GM11168 (cell line): ENCODE data around the gene ARHGEF26.

Experiments used
- in situ Hi-C: fragments of 300-500 bp; cut with MboI; formaldehyde crosslinking; loops from one replicate; pipeline ENCODE4 v1.12.0; 2022; ENCODE audit warnings: low sequenced_read_pairs; ENCODE audit not compliant: unreplicated experiment

ARHGEF26 gene

GRCh38 chr3:154149286-154149685 is 28.1 kb downstream of the ARHGEF26 start:
- in situ Hi-C loops: no loop called here

GRCh38 chr3:154151969-154152368 is 30.8 kb downstream of the ARHGEF26 start:
- in situ Hi-C loops: no loop called here

DNA sequence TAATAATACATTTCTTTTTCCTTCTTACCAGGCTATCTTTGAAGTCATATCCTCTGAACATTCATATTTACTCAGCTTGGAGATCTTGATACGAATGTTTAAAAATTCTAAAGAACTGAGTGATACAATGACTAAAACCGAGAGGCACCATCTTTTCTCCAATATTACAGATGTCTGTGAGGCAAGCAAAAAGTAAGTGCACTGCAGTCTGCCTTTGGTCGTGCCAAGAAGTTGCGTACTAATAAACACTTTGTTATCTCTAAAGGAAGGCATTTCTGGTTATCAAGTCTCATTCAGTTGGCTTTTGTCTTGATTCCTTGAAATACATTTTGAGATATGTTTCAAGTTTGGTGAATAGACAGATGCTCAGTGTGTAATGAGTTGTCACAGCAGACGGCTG is 31.6 kb downstream of the ARHGEF26 start:
- in situ Hi-C loops: no loop called here

DNA sequence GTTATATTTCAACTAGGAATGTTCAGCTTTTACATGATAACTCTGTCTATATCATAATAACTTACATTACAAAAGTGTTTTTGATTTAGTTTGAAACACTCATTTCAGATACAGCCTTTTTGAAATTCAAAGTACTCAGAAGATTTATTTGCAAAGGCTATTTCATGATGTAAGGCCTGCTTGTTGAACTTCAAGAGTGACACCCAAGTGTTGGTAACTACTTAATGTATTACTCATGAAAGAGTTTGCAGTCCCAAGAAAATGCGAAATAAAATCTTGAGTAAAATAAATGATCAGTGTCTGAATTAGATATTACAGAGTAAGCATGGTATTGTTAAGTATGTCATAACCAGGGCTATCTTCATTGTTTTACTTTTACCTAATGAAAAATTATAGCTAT is 35.3 kb downstream of the ARHGEF26 start:
- in situ Hi-C loops: no loop called here

GRCh38 chr3:154161806-154162205 is 40.6 kb downstream of the ARHGEF26 start:
- in situ Hi-C loops: no loop called here

DNA sequence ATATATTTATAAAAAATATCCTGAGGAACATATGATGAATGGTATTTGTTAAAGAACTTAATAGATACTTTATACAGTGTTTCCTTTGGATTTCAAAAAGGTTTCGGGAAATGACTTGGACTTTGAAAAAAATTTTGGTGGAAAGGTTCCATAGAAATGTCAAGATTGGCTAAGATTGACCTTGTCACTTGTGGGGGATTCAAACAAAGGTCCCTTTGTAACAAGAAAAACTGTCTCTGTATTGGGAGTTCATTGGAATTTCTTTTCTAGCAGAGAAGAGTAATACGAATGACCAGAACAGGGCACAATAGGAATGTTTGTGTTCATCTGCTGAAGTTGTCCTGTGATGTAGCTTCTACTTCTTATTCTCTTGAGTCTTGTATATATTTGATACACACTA is 43.2 kb downstream of the ARHGEF26 start:
- in situ Hi-C loops: no loop called here

- in situ Hi-C loops: no loop called here
Measured at GRCh38 chr3:154168998-154169795, 48.0 kb downstream of the ARHGEF26 start.

DNA sequence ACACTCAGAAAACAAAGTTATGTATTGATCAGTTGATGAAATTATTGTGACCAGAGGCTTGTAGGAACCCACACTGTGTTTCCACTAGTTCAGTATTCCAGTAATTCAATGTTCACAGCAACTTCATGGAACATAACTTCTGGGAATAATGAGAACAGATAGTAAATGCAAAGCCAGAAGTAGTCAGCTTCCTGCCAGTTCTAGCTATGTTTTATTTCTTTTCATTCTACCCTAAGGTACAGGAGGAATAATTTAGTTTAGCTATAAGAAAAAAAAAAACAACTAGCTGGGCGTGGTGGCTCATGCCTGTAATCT is 48.6 kb downstream of the ARHGEF26 start:
- in situ Hi-C loops: no loop called here

DNA sequence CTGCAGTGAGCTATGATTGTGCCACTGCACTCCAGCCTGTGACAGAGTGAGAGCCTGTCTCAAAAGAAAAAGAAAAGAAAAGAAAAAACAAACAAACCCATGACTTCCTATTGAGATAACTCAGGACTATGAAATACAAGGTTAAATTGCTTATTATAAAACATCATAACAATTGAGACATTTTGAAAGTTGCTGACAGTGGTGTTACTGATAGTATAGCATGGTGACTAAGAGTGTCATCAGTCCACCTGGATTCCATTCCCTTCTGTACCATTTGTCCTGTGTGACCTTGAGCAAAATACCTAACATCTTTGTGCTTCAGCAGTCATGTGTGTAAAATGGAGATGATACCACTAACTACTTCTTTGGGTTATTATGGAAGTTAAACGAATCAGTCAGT is 49.1 kb downstream of the ARHGEF26 start:
- in situ Hi-C loops: no loop called here

- in situ Hi-C loops: no loop called here
Measured at GRCh38 chr3:154175041-154175440, 53.9 kb downstream of the ARHGEF26 start.

GRCh38 chr3:154176036-154176435 is 54.8 kb downstream of the ARHGEF26 start:
- in situ Hi-C loops: no loop called here

DNA sequence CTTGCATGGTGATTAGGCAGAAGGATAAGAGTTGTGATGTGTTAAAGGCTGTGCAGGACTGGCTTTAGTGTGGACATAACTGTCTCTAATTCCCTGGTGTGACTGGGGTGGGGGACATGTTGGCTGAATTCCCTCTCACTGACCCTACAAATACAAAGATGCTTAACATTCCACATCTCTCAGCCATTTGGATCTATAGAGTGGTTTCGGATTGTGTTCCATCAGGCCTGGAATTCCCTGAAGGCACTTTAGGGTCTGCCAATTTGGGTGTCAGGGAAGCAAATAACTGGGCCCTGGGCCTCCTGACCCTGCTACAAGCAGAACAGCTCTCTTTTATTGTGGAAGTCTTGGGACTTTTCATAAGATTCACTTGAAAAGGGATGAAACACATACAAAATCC is 56.2 kb downstream of the ARHGEF26 start:
- in situ Hi-C loops: no loop called here

GRCh38 chr3:154178172-154178571 is 57.0 kb downstream of the ARHGEF26 start:
- in situ Hi-C loops: no loop called here

GRCh38 chr3:154180836-154181691 is 59.9 kb downstream of the ARHGEF26 start:
- in situ Hi-C loops: no loop called here

GRCh38 chr3:154182322-154182922 is 61.2 kb downstream of the ARHGEF26 start:
- in situ Hi-C loops: no loop called here

GRCh38 chr3:154182975-154183374 is 61.8 kb downstream of the ARHGEF26 start:
- in situ Hi-C loops: no loop called here

GRCh38 chr3:154184582-154184981 is 63.4 kb downstream of the ARHGEF26 start:
- in situ Hi-C loops: no loop called here

GRCh38 chr3:154188437-154188836 is 67.2 kb downstream of the ARHGEF26 start:
- in situ Hi-C loops: no loop called here

DNA sequence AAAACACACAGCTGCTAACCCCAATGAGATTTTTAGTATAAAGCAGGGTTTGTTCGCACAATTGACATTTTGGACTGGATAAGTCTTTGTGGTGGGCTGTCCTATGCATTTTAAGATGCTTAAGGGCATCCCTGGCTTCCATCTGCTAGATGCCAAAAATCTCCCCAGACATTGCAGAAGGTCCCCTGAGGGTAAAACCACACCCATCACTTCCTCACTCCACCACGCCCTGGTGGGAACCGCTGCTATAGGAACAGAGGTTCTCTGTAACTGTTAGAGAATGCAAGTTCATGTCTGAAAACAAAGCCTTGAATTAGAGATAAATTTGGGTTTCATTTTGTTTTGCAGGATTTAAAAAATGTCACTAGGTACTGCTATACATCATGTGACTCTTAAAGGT is 67.7 kb downstream of the ARHGEF26 start:
- in situ Hi-C loops: no loop called here

GRCh38 chr3:154191520-154191919 is 70.3 kb downstream of the ARHGEF26 start:
- in situ Hi-C loops: no loop called here

DNA sequence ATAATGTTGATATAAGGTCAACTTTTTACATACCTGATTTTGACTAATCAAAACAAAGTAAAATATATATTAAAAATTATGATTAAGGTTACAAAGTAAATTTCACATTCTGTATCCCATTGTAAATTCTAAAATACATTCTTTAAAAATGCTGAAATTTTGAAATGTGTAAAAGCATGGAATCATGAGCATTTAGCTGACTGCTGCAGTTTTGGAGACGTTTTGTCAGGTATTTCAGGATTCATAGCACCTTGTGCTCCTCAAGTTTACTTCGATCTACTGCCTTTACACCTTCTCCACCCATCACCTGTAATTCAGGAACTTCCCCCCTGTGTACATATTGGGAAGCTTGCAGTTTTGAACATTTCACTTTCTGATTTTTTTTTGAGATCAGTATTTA is 71.0 kb downstream of the ARHGEF26 start:
- in situ Hi-C loops: no loop called here
